ENCODE measurements around the gene ERICH6B. TPM values are rescaled to one million over a fixed set of nuclear protein-coding genes. Genes with fewer than 3 reads are reported as not detected.

Gene ERICH6B
- total and polyA plus RNA-seq, 2 of the 8 experiments (the other 6 are each of a cell fraction or from before 2014, with no cell fraction given): not detected

DNA sequence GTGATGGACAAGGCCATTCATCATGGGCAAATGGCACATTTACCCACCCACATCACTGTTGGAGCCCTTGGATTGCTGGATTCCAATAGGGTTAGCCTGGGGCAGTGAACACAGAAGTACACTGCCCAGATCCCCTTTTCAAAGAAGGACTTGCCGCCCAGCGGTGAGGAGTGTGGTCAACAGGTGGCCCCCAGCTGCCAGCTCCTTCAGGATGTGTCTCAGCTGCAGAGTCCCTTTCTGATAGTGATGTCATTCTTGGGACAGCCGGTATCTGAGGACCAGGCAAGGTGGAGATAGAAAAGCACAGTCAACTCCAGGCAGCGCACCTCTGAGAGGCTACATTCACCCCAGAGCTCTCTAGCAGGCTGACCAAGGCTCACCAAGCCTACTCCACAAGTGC lies 16.9 kb downstream of the ERICH6B start:
- H3K56ac ChIP-seq (replicated peaks; ENCODE audit: insufficient read length, low read depth, low read length): no peak overlapping the region
- FAIRE-seq (no peak), DNase-seq (ENCODE audit: low read depth in 1 of 2, low spot score in 2 of 2) (no peak)
- no peak overlapping the region for H4K8ac ChIP-seq (ENCODE audit: extremely low read depth, insufficient read depth, low read length)
- no peak overlapping the region for H3K4me2 ChIP-seq (ENCODE audit: insufficient read depth in 1 of 2, low read depth in 2 of 2, low read length in 2 of 2)
- no peak overlapping the region for H3K4ac ChIP-seq (replicated peaks; ENCODE audit: insufficient read length, low read depth, low read length)
- no peaks in the 10 kb centered on the region for H3K27me3 ChIP-seq (replicated peaks in 1 of 4; ENCODE audit: control insufficient read depth in 3 of 4, extremely low read depth in 1 of 4, insufficient read depth in 3 of 4, low read length in 3 of 4)
- no peak overlapping the region for H3K4me3 ChIP-seq (ENCODE audit: extremely low read depth in 1 of 4, insufficient read depth in 2 of 4, low read depth in 3 of 4, low read length in 4 of 4)
- no peaks in the 10 kb centered on the region for H4K20me1 ChIP-seq (replicated peaks in 1 of 2; ENCODE audit: control insufficient read depth in 1 of 2, insufficient read depth in 2 of 2, low read length in 2 of 2)
- 93% methylated on average over 4 of the region's 4 CpGs; no CpG with 5 or more reads in 1 of the 2 experiments for WGBS, 2 experiments (ENCODE audit: extremely low coverage in 1 of 2, insufficient coverage in 1 of 2, insufficient read length in 1 of 2, insufficient replicate concordance in 2 of 2, low coverage in 1 of 2, low lambda C conversion rate in 2 of 2, missing lambda C conversion rate in 1 of 2)
- no peak overlapping the region for H2BK5ac ChIP-seq (ENCODE audit: low read depth, low read length)
- H3K36me3 ChIP-seq (ENCODE audit: control insufficient read depth in 2 of 4, insufficient read depth in 4 of 4, low read length in 3 of 4): no peaks in the 10 kb centered on the region
- no peak overlapping the region for H3K14ac ChIP-seq (ENCODE audit: insufficient read length)
- no peak overlapping the region for H4K5ac ChIP-seq (ENCODE audit: insufficient read length, low read depth, low read length)
- H2BK12ac ChIP-seq (ENCODE audit: low read depth, low read length): no peak overlapping the region
- no peaks in the 10 kb centered on the region for H3K79me2 ChIP-seq (ENCODE audit: control insufficient read depth in 1 of 2, insufficient read depth in 2 of 2, low read length in 2 of 2)
- H2BK120ac ChIP-seq (replicated peaks; ENCODE audit: low read depth, low read length): no peak overlapping the region
- H2AK5ac ChIP-seq (ENCODE audit: low read depth, low read length): no peak overlapping the region
- H3K23ac ChIP-seq (ENCODE audit: insufficient read length): no peak overlapping the region
- H2AFZ ChIP-seq (ENCODE audit: low read length): no peak overlapping the region
- H3K9me3 ChIP-seq (ENCODE audit: insufficient read depth in 2 of 2, low read depth in 1 of 2, low read length in 1 of 2): no peaks in the 10 kb centered on the region
- H3K9ac ChIP-seq (replicated peaks in 1 of 4; ENCODE audit: extremely low read depth in 1 of 4, low read depth in 3 of 4, low read length in 3 of 4): no peak overlapping the region
- H2BK15ac ChIP-seq (ENCODE audit: low read length): no peak overlapping the region
- CTCF ChIA-PET (ENCODE audit: partially characterized antibody): no interaction called here
- POLR2A ChIA-PET (ENCODE audit: partially characterized antibody): no interaction called here
- no peaks in the 10 kb centered on the region for H3K4me1 ChIP-seq (replicated peaks in 1 of 4; ENCODE audit: control insufficient read depth in 3 of 4, insufficient read depth in 4 of 4, low read length in 3 of 4)
- H3K79me1 ChIP-seq (ENCODE audit: low read depth, low read length): no peaks in the 10 kb centered on the region
- no peak overlapping the region for H3K18ac ChIP-seq (ENCODE audit: extremely low read depth, low read length)
- no peak overlapping the region for H2BK20ac ChIP-seq (ENCODE audit: low read length)
- H3K27ac ChIP-seq (ENCODE audit: low read depth, low read length): no peak overlapping the region
- H4K91ac ChIP-seq (replicated peaks; ENCODE audit: insufficient read length, low read length): no peak overlapping the region
- no peaks in the 10 kb centered on the region; the same call in 1 of the 2 replicates for H3K23me2 ChIP-seq (ENCODE audit: low read depth, low read length)
- TF ChIP-seq TAF1 (IDR thresholded peaks at IDR 0.05; ENCODE audit: low read depth, low read length): no peak
- no peak for TF ChIP-seq KDM5A (IDR thresholded peaks at IDR 0.05; ENCODE audit: low read length)
- no peak for TF ChIP-seq EZH2 (IDR thresholded peaks at IDR 0.05; ENCODE audit: low read depth, low read length, severe bottlenecking)
- TF ChIP-seq CHD2 (IDR thresholded peaks at IDR 0.05; ENCODE audit: low read length): no peak
- no peak for TF ChIP-seq SP4 (IDR thresholded peaks at IDR 0.05; ENCODE audit: low read length)
- no peak for TF ChIP-seq RNF2 (IDR thresholded peaks at IDR 0.05; ENCODE audit: borderline replicate concordance, low read depth, low read length, missing control alignments, poor library complexity, severe bottlenecking)
- no peak for TF ChIP-seq SUZ12 (IDR thresholded peaks at IDR 0.05; ENCODE audit: low read length)
- TF ChIP-seq, protein P1, sequence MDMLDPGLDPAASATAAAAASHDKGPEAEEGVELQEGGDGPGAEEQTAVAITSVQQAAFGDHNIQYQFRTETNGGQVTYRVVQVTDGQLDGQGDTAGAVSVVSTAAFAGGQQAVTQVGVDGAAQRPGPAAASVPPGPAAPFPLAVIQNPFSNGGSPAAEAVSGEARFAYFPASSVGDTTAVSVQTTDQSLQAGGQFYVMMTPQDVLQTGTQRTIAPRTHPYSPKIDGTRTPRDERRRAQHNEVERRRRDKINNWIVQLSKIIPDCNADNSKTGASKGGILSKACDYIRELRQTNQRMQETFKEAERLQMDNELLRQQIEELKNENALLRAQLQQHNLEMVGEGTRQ (IDR thresholded peaks at IDR 0.05; ENCODE audit: low read length): no peak
- no peak for TF ChIP-seq E2F6 (IDR thresholded peaks at IDR 0.05)
- no peak for TF ChIP-seq YY1 (IDR thresholded peaks at IDR 0.05; ENCODE audit: low read depth, low read length)
- no peak for TF ChIP-seq ZNF274 (IDR thresholded peaks at IDR 0.05; ENCODE audit: borderline replicate concordance, extremely low read depth, low read length)
- TF ChIP-seq KDM1A (IDR thresholded peaks at IDR 0.05; ENCODE audit: borderline replicate concordance, low read length): no peak
- TF ChIP-seq EP300 (IDR thresholded peaks at IDR 0.05; ENCODE audit: borderline replicate concordance in 1 of 2, low read depth in 2 of 2, low read length in 2 of 2): no peak
